Measurements from ENCODE around the gene SCAP.
"Not testable (repeated sequence)": the region's sequence is repeated elsewhere in the genome, so short reads cannot be mapped to it uniquely, and the experiment has no call there.

The SCAP gene

GRCh38 chr3:47370887-47371697 is 104.6 kb downstream of the SCAP start:
- no peak for TF ChIP-seq ZNF274 (IDR thresholded peaks at IDR 0.05; ENCODE audit: low read depth, low read length)
- no peak overlapping the region for H3K4me3 ChIP-seq (ENCODE audit: low read length)

- not testable (repeated sequence) for H3K4me3 ChIP-seq (ENCODE audit: low read length)
These were observed 105.7 kb downstream of the SCAP start for GRCh38 chr3:47370020-47370419.

- H3K4me3 ChIP-seq (ENCODE audit: low read length) = no peak overlapping the region
- no peak for TF ChIP-seq ZNF274 (IDR thresholded peaks at IDR 0.05; ENCODE audit: low read depth, low read length)
These were observed 108.1 kb downstream of the SCAP start for GRCh38 chr3:47367631-47368030.

- no peak for TF ChIP-seq ZNF274 (IDR thresholded peaks at IDR 0.05; ENCODE audit: low read depth, low read length)
- H3K4me3 ChIP-seq (ENCODE audit: low read length) = no peak overlapping the region
These were observed 108.9 kb downstream of the SCAP start for GRCh38 chr3:47366833-47367232.

GRCh38 chr3:47365213-47366153 is 110.3 kb downstream of the SCAP start:
- no peak overlapping the region for H3K4me3 ChIP-seq (ENCODE audit: low read length)
- TF ChIP-seq ZNF274 (IDR thresholded peaks at IDR 0.05; ENCODE audit: low read depth, low read length) = no peak

All from GM08714 (cell line).